ENCODE results near the gene KRTAP10-7. TPM values are rescaled to one million over a fixed set of nuclear protein-coding genes. Genes with fewer than 3 reads are reported as not detected.
"Not testable (repeated sequence)": the region's sequence is repeated elsewhere in the genome, so short reads cannot be mapped to it uniquely, and the experiment has no call there.

Gene KRTAP10-7
- total RNA-seq: not detected

DNA sequence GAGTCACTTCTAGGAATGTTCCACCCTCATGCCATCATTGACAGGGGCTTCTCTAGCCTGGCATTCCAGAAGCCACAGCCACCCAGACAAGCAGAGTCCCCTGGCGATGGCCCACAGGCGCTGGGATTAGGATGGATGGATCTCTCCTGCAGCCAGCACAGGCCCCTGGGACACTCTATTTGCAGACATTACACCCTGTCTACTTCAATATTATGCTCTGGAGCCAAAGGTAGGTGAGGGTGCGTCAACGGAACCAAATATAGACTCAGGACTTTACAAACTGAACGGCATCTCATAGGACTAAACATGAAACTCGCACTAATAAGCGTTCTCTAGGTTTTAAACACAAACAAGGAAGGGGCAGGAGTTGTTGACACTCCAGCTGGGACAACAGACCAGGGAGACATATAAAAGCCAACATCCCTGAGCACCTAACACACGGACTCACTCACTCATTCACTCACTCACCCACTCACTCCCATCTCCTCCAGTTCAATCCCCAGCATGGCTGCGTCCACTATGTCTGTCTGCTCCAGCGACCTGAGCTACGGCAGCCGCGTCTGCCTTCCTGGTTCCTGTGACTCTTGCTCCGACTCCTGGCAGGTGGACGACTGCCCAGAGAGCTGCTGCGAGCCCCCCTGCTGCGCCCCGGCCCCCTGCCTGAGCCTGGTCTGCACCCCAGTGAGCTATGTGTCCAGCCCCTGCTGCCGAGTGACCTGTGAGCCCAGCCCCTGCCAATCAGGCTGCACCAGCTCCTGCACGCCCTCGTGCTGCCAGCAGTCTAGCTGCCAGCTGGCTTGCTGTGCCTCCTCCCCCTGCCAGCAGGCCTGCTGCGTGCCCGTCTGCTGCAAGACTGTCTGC lies at the start of gene KRTAP10-7:
Gene KRTAP10-7, plus strand, starts transcription at position 480 of the 861 bp plus-strand sequence. Its CDS starts 25 bp downstream, at position 505.
- DNase-seq; H3K27ac ChIP-seq; H3K4me1 ChIP-seq; H3K4me3 ChIP-seq; H3K9me3 ChIP-seq; H3K36me3 ChIP-seq; H3K27me3 ChIP-seq; intact Hi-C loops (cut with DNase I; ENCODE audit: low total_unique reads): not testable (repeated sequence)

DNA sequence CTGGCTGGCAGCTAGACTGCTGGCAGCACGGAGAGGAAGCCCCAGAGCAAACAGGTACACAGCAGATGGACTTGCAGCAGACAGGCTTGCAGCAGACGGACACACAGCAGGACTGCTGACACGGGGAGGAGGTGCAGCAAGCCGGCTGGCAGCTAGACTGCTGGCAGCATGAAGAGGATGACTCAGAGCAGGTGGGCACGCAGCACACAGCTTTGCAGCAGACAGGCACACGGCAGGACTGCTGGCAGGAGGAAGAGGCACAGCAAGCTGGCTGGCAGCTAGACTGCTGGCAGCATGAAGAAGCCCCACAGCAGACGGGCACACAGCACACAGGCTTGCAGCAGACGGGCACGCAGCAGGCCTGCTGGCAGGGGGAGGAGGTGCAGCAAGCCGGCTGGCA lies 49.6 kb upstream of the KRTAP10-7 start:
- Histone ChIP-seq H3K27me3 (no peaks in the 10 kb centered on the region), H3K4me1 (no peaks in the 10 kb centered on the region), H3K9me3 (peaks cover 0 to 5% of the 10 kb centered on the region in 2 donors), H3K36me3 (no peaks in the 10 kb centered on the region), H3K4me3 (no peak overlapping the region), H3K27ac (no peak overlapping the region)
- no peak for TF ChIP-seq POLR2A (IDR thresholded peaks at IDR 0.05)
- TF ChIP-seq, protein P1, sequence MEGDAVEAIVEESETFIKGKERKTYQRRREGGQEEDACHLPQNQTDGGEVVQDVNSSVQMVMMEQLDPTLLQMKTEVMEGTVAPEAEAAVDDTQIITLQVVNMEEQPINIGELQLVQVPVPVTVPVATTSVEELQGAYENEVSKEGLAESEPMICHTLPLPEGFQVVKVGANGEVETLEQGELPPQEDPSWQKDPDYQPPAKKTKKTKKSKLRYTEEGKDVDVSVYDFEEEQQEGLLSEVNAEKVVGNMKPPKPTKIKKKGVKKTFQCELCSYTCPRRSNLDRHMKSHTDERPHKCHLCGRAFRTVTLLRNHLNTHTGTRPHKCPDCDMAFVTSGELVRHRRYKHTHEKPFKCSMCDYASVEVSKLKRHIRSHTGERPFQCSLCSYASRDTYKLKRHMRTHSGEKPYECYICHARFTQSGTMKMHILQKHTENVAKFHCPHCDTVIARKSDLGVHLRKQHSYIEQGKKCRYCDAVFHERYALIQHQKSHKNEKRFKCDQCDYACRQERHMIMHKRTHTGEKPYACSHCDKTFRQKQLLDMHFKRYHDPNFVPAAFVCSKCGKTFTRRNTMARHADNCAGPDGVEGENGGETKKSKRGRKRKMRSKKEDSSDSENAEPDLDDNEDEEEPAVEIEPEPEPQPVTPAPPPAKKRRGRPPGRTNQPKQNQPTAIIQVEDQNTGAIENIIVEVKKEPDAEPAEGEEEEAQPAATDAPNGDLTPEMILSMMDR (IDR thresholded peaks at IDR 0.05): no peak
- intact Hi-C loops (cut with DNase I; ENCODE audit: low total_unique reads): no loop called here
- no peak for DNase-seq

GRCh38 chr21:44551340-44551961 lies 48.9 kb upstream of the KRTAP10-7 start, which contains the start of gene KRTAP10-2:
Gene KRTAP10-2, minus strand, starts transcription at chr21:44551505. Its CDS starts 47 bp downstream, at chr21:44551458.
- no peak within 1 kb of the TSS for H3K4me3 ChIP-seq
- H3K27me3 ChIP-seq: no peaks in the 10 kb centered on the region
- H3K9me3 ChIP-seq: peaks cover 0 to 1% of the 10 kb centered on the region in 2 donors
- no peak within 1 kb of the TSS for H3K27ac ChIP-seq
- H3K36me3 ChIP-seq: no peaks in the 10 kb centered on the region
- no peak for TF ChIP-seq POLR2A (IDR thresholded peaks at IDR 0.05)
- TF ChIP-seq, protein P1 (IDR thresholded peaks at IDR 0.05): no peak
- no peaks in the 10 kb centered on the region for H3K4me1 ChIP-seq
- DNase-seq: no peak
- intact Hi-C loops (cut with DNase I; ENCODE audit: low total_unique reads): no loop called here

GRCh38 chr21:44552136-44552535 lies 48.3 kb upstream of the KRTAP10-7 start:
- DNase-seq: no peak
- TF ChIP-seq, protein P1 (IDR thresholded peaks at IDR 0.05): no peak
- TF ChIP-seq POLR2A (IDR thresholded peaks at IDR 0.05): no peak
- H3K9me3 ChIP-seq: no peaks in the 10 kb centered on the region
- no peak overlapping the region for H3K27ac ChIP-seq
- no peaks in the 10 kb centered on the region for H3K27me3 ChIP-seq
- no peaks in the 10 kb centered on the region for H3K36me3 ChIP-seq
- intact Hi-C loops (cut with DNase I; ENCODE audit: low total_unique reads): no loop called here
- H3K4me3 ChIP-seq: no peak overlapping the region
- no peaks in the 10 kb centered on the region for H3K4me1 ChIP-seq

DNA sequence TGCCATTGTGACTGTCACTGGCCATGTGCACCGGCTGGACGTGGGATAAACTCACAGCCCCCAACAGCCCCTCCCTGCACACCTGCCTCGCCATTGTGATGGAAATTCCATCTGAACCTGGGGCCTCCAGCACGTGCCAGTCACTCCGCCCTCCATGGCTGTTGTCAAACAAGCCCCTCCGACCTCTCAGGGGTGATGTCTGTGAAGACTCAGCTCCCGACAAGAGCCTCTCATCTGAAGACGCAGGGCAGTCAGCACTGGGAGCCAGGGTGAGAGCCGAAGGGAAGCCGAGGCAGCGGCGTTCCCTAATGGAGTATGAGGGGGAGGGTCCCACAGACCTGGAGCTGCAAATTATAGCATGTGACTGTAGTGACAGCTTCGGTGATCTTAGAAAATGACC lies 47.7 kb upstream of the KRTAP10-7 start:
- Histone ChIP-seq H3K4me3 (no peak overlapping the region), H3K27ac (no peak overlapping the region), H3K36me3 (no peaks in the 10 kb centered on the region), H3K4me1 (no peaks in the 10 kb centered on the region), H3K9me3 (no peaks in the 10 kb centered on the region), H3K27me3 (no peaks in the 10 kb centered on the region)
- intact Hi-C loops (cut with DNase I; ENCODE audit: low total_unique reads): no loop called here
- no peak for DNase-seq
- TF ChIP-seq, protein P1 (IDR thresholded peaks at IDR 0.05): no peak
- TF ChIP-seq POLR2A (IDR thresholded peaks at IDR 0.05): no peak

Data from uterus (tissue), 4 donors.